ENCODE data around the gene MMEL1. TPM values are rescaled to one million over a fixed set of nuclear protein-coding genes. Genes with fewer than 3 reads are reported as not detected.
A peak's percentile ranks its signal among the peaks of the same experiment; 100 is the strongest.

Gene MMEL1
- total and polyA plus RNA-seq, 2 donors from 2014 or later: 4.0 to 8.5 TPM

GRCh38 chr1:2624735-2625300, 8.0 kb downstream of the MMEL1 start:
- intact Hi-C loops (cut with DNase I): no loop called here
- no peak for DNase-seq
- Histone ChIP-seq H3K9ac (ENCODE audit: low read length in 3 of 3) (no peak overlapping the region), H3K36me3 (ENCODE audit: control insufficient read depth in 2 of 3, insufficient read depth in 3 of 3, low read length in 3 of 3) (no peaks in the 10 kb centered on the region), H3K4me3 (ENCODE audit: low read length in 3 of 3) (no peak overlapping the region), H3K27ac (ENCODE audit: low read depth in 2 of 2, low read length in 2 of 2) (no peak overlapping the region), H3K9me3 (ENCODE audit: control insufficient read depth in 2 of 3, insufficient read depth in 1 of 3, low read length in 3 of 3) (no peaks in the 10 kb centered on the region), H3K27me3 (ENCODE audit: control insufficient read depth, insufficient read depth, low read length) (peaks cover 6% of the 10 kb centered on the region), H3K4me1 (ENCODE audit: control insufficient read depth in 2 of 3, insufficient read depth in 2 of 3, low read depth in 1 of 3, low read length in 3 of 3) (no peaks in the 10 kb centered on the region)
- no peak for TF ChIP-seq CTCF (IDR thresholded peaks at IDR 0.05; ENCODE audit: borderline replicate concordance, extremely low read depth, insufficient read depth)
- FAIRE-seq: no peak

DNA sequence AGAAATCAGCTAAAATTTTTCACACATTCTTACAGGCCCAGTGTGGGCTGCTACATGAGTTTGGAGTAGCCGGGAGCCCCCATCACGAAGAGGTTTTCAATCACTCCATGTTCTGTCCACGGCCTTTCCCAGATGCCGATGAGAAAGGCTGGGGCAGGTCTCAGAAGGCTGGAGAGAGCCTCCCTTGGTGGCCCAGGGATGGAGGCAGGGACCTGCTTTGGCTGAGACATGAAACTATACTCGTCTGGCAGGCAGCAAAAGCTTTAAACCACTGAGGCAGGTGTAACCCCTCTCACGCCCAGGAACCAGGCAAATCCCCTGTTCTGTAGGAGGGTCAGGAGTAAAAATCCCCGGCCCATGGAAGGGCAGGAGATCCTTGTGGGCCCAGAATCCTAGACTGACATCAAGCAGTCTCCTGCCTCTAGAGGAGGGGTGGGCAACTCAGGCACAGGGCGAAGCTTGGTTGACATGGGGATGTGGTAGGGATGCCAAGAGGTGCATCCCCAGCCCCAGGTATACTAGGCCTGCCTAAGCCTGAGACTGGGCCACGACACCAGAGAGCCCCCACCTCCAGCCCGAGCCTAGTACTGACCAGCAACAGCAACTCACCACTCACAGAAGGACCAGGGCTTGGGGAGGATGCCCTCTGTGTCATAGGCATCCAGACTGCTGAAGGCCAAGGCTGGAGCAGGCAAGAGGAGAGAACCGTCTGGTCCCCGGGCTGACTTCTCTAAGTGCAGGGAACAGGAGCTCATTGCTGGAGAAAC, 9.1 kb downstream of the MMEL1 start:
- Histone ChIP-seq H3K9me3 (ENCODE audit: control insufficient read depth in 2 of 3, insufficient read depth in 1 of 3, low read length in 3 of 3) (no peaks in the 10 kb centered on the region), H3K36me3 (ENCODE audit: control insufficient read depth in 2 of 3, insufficient read depth in 3 of 3, low read length in 3 of 3) (no peaks in the 10 kb centered on the region), H3K27ac (ENCODE audit: low read depth in 2 of 2, low read length in 2 of 2) (no peak overlapping the region), H3K4me1 (ENCODE audit: control insufficient read depth in 2 of 3, insufficient read depth in 2 of 3, low read depth in 1 of 3, low read length in 3 of 3) (no peaks in the 10 kb centered on the region), H3K27me3 (ENCODE audit: control insufficient read depth, insufficient read depth, low read length) (peaks cover 6% of the 10 kb centered on the region), H3K4me3 (ENCODE audit: low read length in 3 of 3) (no peak overlapping the region), H3K9ac (ENCODE audit: low read length in 3 of 3) (no peak overlapping the region)
- FAIRE-seq: no peak
- DNase-seq: peak in 1 of 5 donors; percentile 7
- no peak for TF ChIP-seq CTCF (IDR thresholded peaks at IDR 0.05; ENCODE audit: borderline replicate concordance, extremely low read depth, insufficient read depth)
- intact Hi-C loops (cut with DNase I): no loop called here

DNA sequence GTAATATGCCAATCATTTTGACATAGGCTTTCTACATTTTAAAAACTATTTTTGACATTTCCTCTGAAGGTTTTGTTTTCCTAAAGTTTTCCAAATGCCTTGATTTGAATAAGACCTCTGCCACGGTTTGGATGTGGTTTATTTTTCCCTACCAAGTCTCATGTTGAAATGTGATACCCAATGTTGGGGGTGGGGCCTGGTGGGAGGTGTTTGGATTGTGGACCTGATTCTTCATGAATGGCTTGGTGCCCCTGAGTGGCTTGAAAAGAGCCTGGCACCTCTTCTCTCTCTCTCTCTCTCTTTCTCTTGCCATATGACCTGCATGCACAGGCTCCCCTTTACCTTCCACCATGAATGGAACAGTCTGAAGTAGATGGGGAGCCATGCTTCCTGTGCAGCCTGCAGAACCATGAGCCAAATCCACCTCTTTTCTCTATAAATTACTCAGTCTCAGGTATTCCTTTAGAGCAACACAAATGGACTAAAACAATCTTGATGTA, 14.8 kb downstream of the MMEL1 start:
- H3K27me3 ChIP-seq (ENCODE audit: control insufficient read depth, insufficient read depth, low read length): no peaks in the 10 kb centered on the region
- no peaks in the 10 kb centered on the region for H3K36me3 ChIP-seq (ENCODE audit: control insufficient read depth in 2 of 3, insufficient read depth in 3 of 3, low read length in 3 of 3)
- peaks cover 0 to 23% (median 4%) of the 10 kb centered on the region in 3 donors for H3K9me3 ChIP-seq (ENCODE audit: control insufficient read depth in 2 of 3, insufficient read depth in 1 of 3, low read length in 3 of 3)
- H3K4me1 ChIP-seq (ENCODE audit: control insufficient read depth in 2 of 3, insufficient read depth in 2 of 3, low read depth in 1 of 3, low read length in 3 of 3): no peaks in the 10 kb centered on the region
- DNase-seq (peak in 4 of 5 donors; percentile 43 to 64 (median 54)), FAIRE-seq (no peak)
- H3K27ac ChIP-seq (ENCODE audit: low read depth in 2 of 2, low read length in 2 of 2): no peak overlapping the region
- intact Hi-C loops (cut with DNase I): no loop called here
- H3K4me3 ChIP-seq (ENCODE audit: low read length in 3 of 3): no peak overlapping the region
- TF ChIP-seq CTCF (IDR thresholded peaks at IDR 0.05; ENCODE audit: borderline replicate concordance, extremely low read depth, insufficient read depth): no peak
- no peak overlapping the region for H3K9ac ChIP-seq (ENCODE audit: low read length in 3 of 3)
